ENCODE results near the gene TIGD3. TPM values are rescaled to one million over a fixed set of nuclear protein-coding genes. Genes with fewer than 3 reads are reported as not detected.

TIGD3 gene
- total and polyA plus RNA-seq, 2 experiments from 2014 or later = 0.88 to 1.7 TPM

DNA sequence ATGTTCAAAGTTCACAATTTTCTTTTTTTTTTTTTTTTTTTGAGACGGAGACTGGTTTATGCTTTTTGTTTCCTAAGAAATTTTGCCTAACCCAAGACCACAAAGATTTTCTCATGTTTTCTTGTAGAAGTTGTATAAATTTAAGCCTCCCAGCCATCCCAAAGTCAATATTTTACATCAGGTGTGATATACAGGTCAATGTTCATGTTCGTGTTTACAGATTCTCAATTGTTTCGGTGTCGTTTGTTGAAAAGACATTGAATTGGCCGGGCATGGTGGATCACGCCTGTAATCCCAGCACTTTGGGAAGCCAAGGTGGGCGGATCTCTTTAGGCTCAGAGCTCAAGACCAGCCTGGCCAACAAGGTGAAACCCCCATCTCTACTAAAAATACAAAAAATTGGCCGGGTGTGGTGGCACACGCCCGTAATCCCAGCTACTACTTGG, 47.3 kb downstream of the TIGD3 start:
- Histone ChIP-seq H3K27ac (no peak overlapping the region), H3K36me3 (peaks cover 9% of the 10 kb centered on the region), H3K9me3 (ENCODE audit: low read depth) (no peaks in the 10 kb centered on the region), H3K4me1 (ENCODE audit: low read depth) (no peaks in the 10 kb centered on the region), H3K27me3 (no peaks in the 10 kb centered on the region), H3K4me3 (no peak overlapping the region)
- DNase-seq (ENCODE audit: low read depth in 1 of 2, low spot score in 1 of 2) = no peak
- TF ChIP-seq, protein P1, sequence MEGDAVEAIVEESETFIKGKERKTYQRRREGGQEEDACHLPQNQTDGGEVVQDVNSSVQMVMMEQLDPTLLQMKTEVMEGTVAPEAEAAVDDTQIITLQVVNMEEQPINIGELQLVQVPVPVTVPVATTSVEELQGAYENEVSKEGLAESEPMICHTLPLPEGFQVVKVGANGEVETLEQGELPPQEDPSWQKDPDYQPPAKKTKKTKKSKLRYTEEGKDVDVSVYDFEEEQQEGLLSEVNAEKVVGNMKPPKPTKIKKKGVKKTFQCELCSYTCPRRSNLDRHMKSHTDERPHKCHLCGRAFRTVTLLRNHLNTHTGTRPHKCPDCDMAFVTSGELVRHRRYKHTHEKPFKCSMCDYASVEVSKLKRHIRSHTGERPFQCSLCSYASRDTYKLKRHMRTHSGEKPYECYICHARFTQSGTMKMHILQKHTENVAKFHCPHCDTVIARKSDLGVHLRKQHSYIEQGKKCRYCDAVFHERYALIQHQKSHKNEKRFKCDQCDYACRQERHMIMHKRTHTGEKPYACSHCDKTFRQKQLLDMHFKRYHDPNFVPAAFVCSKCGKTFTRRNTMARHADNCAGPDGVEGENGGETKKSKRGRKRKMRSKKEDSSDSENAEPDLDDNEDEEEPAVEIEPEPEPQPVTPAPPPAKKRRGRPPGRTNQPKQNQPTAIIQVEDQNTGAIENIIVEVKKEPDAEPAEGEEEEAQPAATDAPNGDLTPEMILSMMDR (IDR thresholded peaks at IDR 0.05; ENCODE audit: low read depth, low read length) = no peak

DNA sequence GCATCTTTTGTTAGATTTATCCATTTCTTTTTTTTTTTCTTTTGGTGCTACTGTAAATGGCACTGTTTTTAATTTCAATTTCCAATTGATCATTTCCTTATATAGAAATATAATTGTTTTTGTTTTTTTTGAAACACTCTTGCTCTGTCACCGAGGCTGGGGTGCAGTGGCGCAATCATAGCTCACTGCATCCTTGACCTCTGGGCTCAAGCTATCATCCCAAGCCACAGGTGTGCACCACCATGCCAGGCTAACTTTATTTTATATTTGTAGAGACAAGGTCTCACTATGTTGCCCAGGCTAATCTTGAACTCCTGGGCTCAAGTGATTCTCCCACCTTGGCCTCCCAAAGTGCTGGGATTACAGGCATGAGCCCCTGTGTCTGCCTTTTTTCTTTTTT, 48.2 kb downstream of the TIGD3 start:
- no peak for DNase-seq (ENCODE audit: low read depth in 1 of 2, low spot score in 1 of 2)
- peaks cover 5% of the 10 kb centered on the region for H3K36me3 ChIP-seq
- no peak overlapping the region for H3K27ac ChIP-seq
- no peaks in the 10 kb centered on the region for H3K27me3 ChIP-seq
- no peaks in the 10 kb centered on the region for H3K9me3 ChIP-seq (ENCODE audit: low read depth)
- H3K4me1 ChIP-seq (ENCODE audit: low read depth) = no peaks in the 10 kb centered on the region
- H3K4me3 ChIP-seq = no peak overlapping the region
- TF ChIP-seq, protein P1 (IDR thresholded peaks at IDR 0.05; ENCODE audit: low read depth, low read length) = no peak

DNA sequence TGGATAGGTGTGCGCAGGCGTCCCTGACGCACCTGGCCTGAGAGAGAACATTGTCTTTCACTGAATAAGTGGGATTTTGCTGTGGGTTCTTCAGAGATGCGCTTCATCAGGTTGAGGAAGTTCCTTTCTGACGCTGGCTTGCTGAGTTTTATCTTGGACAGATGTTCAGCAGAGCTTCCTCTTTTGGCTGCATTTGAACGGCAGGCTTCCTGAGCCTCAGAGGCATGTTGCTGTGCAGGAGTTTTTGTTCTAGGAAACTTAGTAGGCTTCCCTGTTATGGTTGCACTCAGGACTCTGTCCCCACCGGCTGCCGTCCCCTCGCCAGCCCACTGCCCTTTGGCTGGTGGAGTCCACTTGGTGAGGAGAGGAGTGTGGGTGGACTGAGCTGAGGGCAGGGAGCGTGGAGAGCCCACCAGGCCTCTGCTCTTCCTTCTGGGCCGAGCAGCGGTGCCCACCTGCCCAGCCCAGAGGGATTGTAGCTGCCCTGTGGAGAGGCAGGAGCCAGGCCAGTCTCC, 49.1 kb downstream of the TIGD3 start:
- H3K27ac ChIP-seq = no peak overlapping the region
- H3K9me3 ChIP-seq (ENCODE audit: low read depth) = no peaks in the 10 kb centered on the region
- no peaks in the 10 kb centered on the region for H3K4me1 ChIP-seq (ENCODE audit: low read depth)
- no peaks in the 10 kb centered on the region for H3K27me3 ChIP-seq
- no peak for DNase-seq (ENCODE audit: low read depth in 1 of 2, low spot score in 1 of 2)
- H3K36me3 ChIP-seq = peaks cover 10% of the 10 kb centered on the region
- no peak overlapping the region for H3K4me3 ChIP-seq
- TF ChIP-seq, protein P1 (IDR thresholded peaks at IDR 0.05; ENCODE audit: low read depth, low read length) = no peak

DNA sequence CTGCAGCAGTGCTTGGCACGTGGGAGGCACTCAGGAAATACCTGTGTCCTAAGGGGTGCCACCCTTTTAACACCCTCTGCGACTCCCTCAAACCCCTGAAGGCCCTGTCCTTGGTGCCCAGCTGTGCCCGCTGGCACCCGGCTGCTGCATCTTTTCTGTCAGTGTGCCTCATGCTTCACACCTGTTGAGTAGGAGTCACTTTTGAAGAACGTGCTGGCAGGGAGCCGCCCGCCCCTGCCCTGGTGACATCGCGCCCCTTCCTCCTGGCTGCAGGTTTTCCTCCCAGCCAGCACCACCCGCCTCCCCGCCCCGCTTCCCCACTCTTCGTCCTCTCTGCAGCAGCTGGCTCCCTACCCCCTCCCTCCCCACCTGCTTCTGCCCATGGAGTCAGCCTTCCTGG, 49.7 kb downstream of the TIGD3 start:
- Histone ChIP-seq H3K4me1 (ENCODE audit: low read depth) (no peaks in the 10 kb centered on the region), H3K9me3 (ENCODE audit: low read depth) (no peaks in the 10 kb centered on the region), H3K27ac (no peak overlapping the region), H3K36me3 (peaks cover 10% of the 10 kb centered on the region), H3K4me3 (no peak overlapping the region), H3K27me3 (no peaks in the 10 kb centered on the region)
- TF ChIP-seq, protein P1 (IDR thresholded peaks at IDR 0.05; ENCODE audit: low read depth, low read length) = no peak
- DNase-seq (ENCODE audit: low read depth in 1 of 2, low spot score in 1 of 2) = no peak

DNA sequence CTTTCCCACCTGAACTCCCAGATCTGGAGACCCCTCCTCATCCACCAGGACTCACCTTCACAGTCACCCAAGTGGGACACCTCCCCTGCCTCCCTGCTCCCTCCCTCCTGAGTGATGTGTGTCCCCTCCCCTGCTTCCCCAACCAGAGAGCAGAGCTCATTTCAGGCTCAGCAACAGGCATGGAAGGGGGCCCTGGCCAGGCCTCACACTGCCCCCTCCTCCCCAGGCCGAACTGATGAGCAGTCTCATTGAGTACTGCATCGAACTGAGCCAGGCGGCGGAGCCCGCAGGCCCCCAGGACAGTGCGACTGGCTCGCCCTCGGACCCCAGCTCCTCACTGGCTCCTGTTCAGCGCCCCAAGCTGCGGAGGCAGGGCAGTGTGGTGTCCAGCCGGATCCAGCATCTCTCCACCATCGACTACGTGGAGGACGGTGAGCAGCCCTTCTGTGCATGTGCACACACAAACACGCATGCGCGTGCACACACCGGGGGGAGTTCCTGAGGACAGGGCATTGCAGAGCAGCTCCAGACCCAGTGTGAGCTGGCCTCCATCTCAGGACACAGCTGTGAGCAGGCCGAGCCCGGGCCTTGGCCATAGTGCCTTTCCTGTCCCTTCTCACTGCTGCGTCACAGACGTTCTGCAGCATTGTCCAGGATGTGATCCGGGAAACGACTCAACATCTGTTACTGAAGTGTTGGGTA, 50.2 kb downstream of the TIGD3 start:
- no peaks in the 10 kb centered on the region for H3K27me3 ChIP-seq
- no peak overlapping the region for H3K27ac ChIP-seq
- H3K4me1 ChIP-seq (ENCODE audit: low read depth) = no peaks in the 10 kb centered on the region
- TF ChIP-seq, protein P1 (IDR thresholded peaks at IDR 0.05; ENCODE audit: low read depth, low read length) = no peak
- no peaks in the 10 kb centered on the region for H3K9me3 ChIP-seq (ENCODE audit: low read depth)
- H3K4me3 ChIP-seq = no peak overlapping the region
- no peak for DNase-seq (ENCODE audit: low read depth in 1 of 2, low spot score in 1 of 2)
- H3K36me3 ChIP-seq = peaks cover 10% of the 10 kb centered on the region

Other genes with a start within 250 kb of the TIGD3 start
- 186 and 295 TPM in 2 replicates for gene TM7SF2, start 242.9 kb upstream of the TIGD3 start, total RNA-seq
- gene TM7SF2, start 242.9 kb upstream of the TIGD3 start, polyA plus RNA-seq = 197 and 277 TPM in 2 replicates
- gene ZNHIT2, start 237.1 kb upstream of the TIGD3 start, total RNA-seq = 22.6 and 31.8 TPM in 2 replicates
- gene ZNHIT2, start 237.1 kb upstream of the TIGD3 start, polyA plus RNA-seq = 19.5 and 32.8 TPM in 2 replicates
- 882 and 1,183 TPM in 2 replicates for gene FAU, start 232.6 kb upstream of the TIGD3 start, total RNA-seq
- 398 and 546 TPM in 2 replicates for gene FAU, start 232.6 kb upstream of the TIGD3 start, polyA plus RNA-seq
- 99.3 and 122 TPM in 2 replicates for gene MRPL49, start 232.4 kb upstream of the TIGD3 start, total RNA-seq
- gene MRPL49, start 232.4 kb upstream of the TIGD3 start, polyA plus RNA-seq = 78.2 and 90.4 TPM in 2 replicates
- 15.9 and 16.8 TPM in 2 replicates for gene SYVN1, start 220.2 kb upstream of the TIGD3 start, total RNA-seq
- gene SYVN1, start 220.2 kb upstream of the TIGD3 start, polyA plus RNA-seq = 13.9 and 16.2 TPM in 2 replicates
- gene SPDYC, start 184.5 kb upstream of the TIGD3 start, total RNA-seq = 0.24 TPM in 1 of 2 replicates, not detected in the other
- gene SPDYC, start 184.5 kb upstream of the TIGD3 start, polyA plus RNA-seq = not detected in 2 replicates
- 131 and 185 TPM in 2 replicates for gene CAPN1, start 172.8 kb upstream of the TIGD3 start, total RNA-seq
- 118 and 156 TPM in 2 replicates for gene CAPN1, start 172.8 kb upstream of the TIGD3 start, polyA plus RNA-seq
- 20.3 and 21.2 TPM in 2 replicates for gene POLA2, start 92.8 kb upstream of the TIGD3 start, total RNA-seq
- gene POLA2, start 92.8 kb upstream of the TIGD3 start, polyA plus RNA-seq = 20.3 and 31.7 TPM in 2 replicates
- gene CDC42EP2, start 39.9 kb upstream of the TIGD3 start, total RNA-seq = 1.1 and 2.1 TPM in 2 replicates
- gene CDC42EP2, start 39.9 kb upstream of the TIGD3 start, polyA plus RNA-seq = 0.26 and 1.5 TPM in 2 replicates
- 57.3 and 86.1 TPM in 2 replicates for gene DPF2, start 20.9 kb upstream of the TIGD3 start, total RNA-seq
- gene DPF2, start 20.9 kb upstream of the TIGD3 start, polyA plus RNA-seq = 83.9 and 130 TPM in 2 replicates
- 3.0 and 4.8 TPM in 2 replicates for gene SLC25A45, start 27.9 kb downstream of the TIGD3 start, total RNA-seq
- gene SLC25A45, start 27.9 kb downstream of the TIGD3 start, polyA plus RNA-seq = 4.5 and 10.5 TPM in 2 replicates
- gene FRMD8, start 31.9 kb downstream of the TIGD3 start, total RNA-seq = 36.3 and 64.6 TPM in 2 replicates
- gene FRMD8, start 31.9 kb downstream of the TIGD3 start, polyA plus RNA-seq = 26.8 and 32.6 TPM in 2 replicates
- gene NEAT1, start 68.0 kb downstream of the TIGD3 start, total RNA-seq = 3.4 and 11.3 TPM in 2 replicates
- gene NEAT1, start 68.0 kb downstream of the TIGD3 start, polyA plus RNA-seq = 4.2 and 5.6 TPM in 2 replicates
- 3,311 and 7,439 TPM in 2 replicates for gene MALAT1, start 144.3 kb downstream of the TIGD3 start, total RNA-seq
- 16,838 and 18,899 TPM in 2 replicates for gene MALAT1, start 144.3 kb downstream of the TIGD3 start, polyA plus RNA-seq
- gene SCYL1, start 170.3 kb downstream of the TIGD3 start, total RNA-seq = 157 and 168 TPM in 2 replicates
- 139 and 146 TPM in 2 replicates for gene SCYL1, start 170.3 kb downstream of the TIGD3 start, polyA plus RNA-seq
- gene LTBP3, start 203.6 kb downstream of the TIGD3 start, total RNA-seq = 61.8 and 98.3 TPM in 2 replicates
- gene LTBP3, start 203.6 kb downstream of the TIGD3 start, polyA plus RNA-seq = 53.7 and 60.9 TPM in 2 replicates
- 56.6 and 57.4 TPM in 2 replicates for gene ZNRD2, start 215.7 kb downstream of the TIGD3 start, total RNA-seq
- gene ZNRD2, start 215.7 kb downstream of the TIGD3 start, polyA plus RNA-seq = 55.7 and 70.5 TPM in 2 replicates
- gene FAM89B, start 217.8 kb downstream of the TIGD3 start, total RNA-seq = 42.9 and 71.8 TPM in 2 replicates
- 96.0 and 132 TPM in 2 replicates for gene FAM89B, start 217.8 kb downstream of the TIGD3 start, polyA plus RNA-seq
- 14.9 and 50.5 TPM in 2 replicates for gene EHBP1L1, start 221.3 kb downstream of the TIGD3 start, total RNA-seq
- 14.2 and 30.0 TPM in 2 replicates for gene EHBP1L1, start 221.3 kb downstream of the TIGD3 start, polyA plus RNA-seq
- 0.25 TPM in 1 of 2 replicates, not detected in the other for gene KCNK7, start 241.0 kb downstream of the TIGD3 start, total RNA-seq
- gene KCNK7, start 241.0 kb downstream of the TIGD3 start, polyA plus RNA-seq = not detected in 2 replicates

Data from cardiac muscle cell (in vitro differentiated cells and primary cell).